Activated CD4-positive, alpha-beta T cell treated with anti-CD3 and anti-CD28 coated beads, Interleukin-2, amount 10 ng/mL, durations not matched to agents 7 days and 5 days (primary cell): ENCODE results near the gene CYP2A7. TPM values are rescaled to one million over a fixed set of nuclear protein-coding genes. Genes with fewer than 3 reads are reported as not detected.
"Not testable (repeated sequence)": the region's sequence is repeated elsewhere in the genome, so short reads cannot be mapped to it uniquely, and the experiment has no call there.

Experiments used
- CTCF ChIA-PET: fragments of 350-600 bp; sonication (Branson Sonifier 250); formaldehyde crosslinking; loops from one replicate; lab custom pipeline; 2021; ENCODE audit warnings: antibody characterized with exemption; lab: Charles Lee
- POLR2A ChIA-PET: fragments of 350-600 bp; sonication (Branson Sonifier 250); formaldehyde crosslinking; loops from one replicate; lab custom pipeline; 2021; ENCODE audit warnings: antibody characterized with exemption; lab: Charles Lee
- DNase-seq: peaks from one replicate; pipeline ENCODE4 v3.0.0-alpha.2; 2020
- H3K27ac Mint-ChIP-seq: one replicate; pipeline ENCODE4 v1.8.0; 2021; ENCODE audit warnings: mild to moderate bottlenecking, moderate library complexity, mixed read lengths
- H3K27me3 Mint-ChIP-seq: one replicate; pipeline ENCODE4 v1.8.0; 2021; ENCODE audit warnings: mixed read lengths
- H3K36me3 Mint-ChIP-seq: one replicate; pipeline ENCODE4 v1.8.0; 2021; ENCODE audit warnings: low read depth, mixed read lengths
- H3K4me1 Mint-ChIP-seq: one replicate; pipeline ENCODE4 v1.8.0; 2021; ENCODE audit warnings: mixed read lengths
- H3K4me3 Mint-ChIP-seq: one replicate; pipeline ENCODE4 v1.8.0; 2021; ENCODE audit warnings: mild to moderate bottlenecking, moderate library complexity, mixed read lengths
- H3K9me3 Mint-ChIP-seq: one replicate; pipeline ENCODE4 v1.8.0; 2021; ENCODE audit warnings: mixed read lengths
- total RNA-seq, 2 experiments: library from RNA; stranded (reverse); gene quantifications; one replicate each; pipeline ENCODE4 v1.2.3, GENCODE V29; 2021

Gene CYP2A7
- not detected for total RNA-seq

GRCh38 chr19:40882062-40882461 is at the start of gene CYP2A7:
TSS of gene CYP2A7 (minus strand) at chr19:40882231. CDS start at chr19:40882210, 21 bp downstream.
- CTCF ChIA-PET = interaction anchor here (0.6 kb wide), 1 partner anchor 17 kb away, joined by 3 read pairs; no protein-coding TSS in a partner anchor
- H3K9me3 Mint-ChIP-seq, H3K4me1 Mint-ChIP-seq, H3K4me3 Mint-ChIP-seq, H3K36me3 Mint-ChIP-seq, POLR2A ChIA-PET, DNase-seq, H3K27ac Mint-ChIP-seq: not testable (repeated sequence)
- H3K27me3 Mint-ChIP-seq = peaks cover 34% of the 10 kb centered on the region

DNA sequence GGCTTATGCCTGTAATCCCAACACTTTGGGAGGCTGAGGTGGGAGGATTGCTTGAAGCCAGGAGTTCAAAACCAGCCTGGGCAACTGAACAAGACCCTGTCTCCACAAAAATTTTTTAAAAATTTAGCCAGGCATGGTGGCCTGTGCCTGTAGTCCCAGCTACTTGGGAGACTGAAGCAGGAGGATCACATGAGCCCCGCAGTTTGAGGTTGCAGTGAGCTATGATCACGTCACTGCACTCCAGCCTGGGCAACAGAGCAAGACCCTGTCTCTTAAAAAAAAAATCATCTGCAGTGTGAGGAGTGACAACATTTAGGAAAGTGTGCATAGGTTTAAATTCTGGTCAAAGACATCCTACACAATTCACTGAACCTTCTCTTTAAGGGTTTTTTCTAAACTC is 48.8 kb upstream of the CYP2A7 start:
- CTCF ChIA-PET, H3K27ac Mint-ChIP-seq, H3K9me3 Mint-ChIP-seq, POLR2A ChIA-PET, H3K4me3 Mint-ChIP-seq, H3K4me1 Mint-ChIP-seq, H3K36me3 Mint-ChIP-seq, DNase-seq: not testable (repeated sequence)
- H3K27me3 Mint-ChIP-seq = peaks cover 12% of the 10 kb centered on the region

DNA sequence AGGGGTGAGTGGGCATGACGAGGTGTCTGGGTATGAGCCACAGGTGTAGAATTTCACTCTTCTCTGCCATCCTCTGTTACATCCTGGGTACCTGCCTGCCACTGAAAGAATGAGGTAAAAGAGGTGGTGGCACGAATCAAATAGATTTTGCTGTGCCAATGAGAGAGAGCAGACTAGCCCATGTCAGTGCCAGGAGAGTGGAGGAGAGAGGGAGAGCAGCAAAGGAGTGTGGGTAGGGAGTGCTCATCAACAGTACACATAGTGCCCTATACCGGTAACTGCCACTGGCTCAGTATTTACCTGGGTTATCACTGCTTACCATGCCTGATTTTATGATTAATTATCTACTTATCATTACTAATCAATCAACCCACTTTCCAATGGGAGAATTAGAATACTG is 47.9 kb upstream of the CYP2A7 start:
- H3K27me3 Mint-ChIP-seq = peaks cover 12% of the 10 kb centered on the region
- POLR2A ChIA-PET, H3K36me3 Mint-ChIP-seq, H3K4me3 Mint-ChIP-seq, CTCF ChIA-PET, H3K27ac Mint-ChIP-seq, H3K4me1 Mint-ChIP-seq, H3K9me3 Mint-ChIP-seq, DNase-seq: not testable (repeated sequence)

GRCh38 chr19:40928850-40929249 is 46.8 kb upstream of the CYP2A7 start:
- Mint-ChIP-seq H3K4me1 (no peaks in the 10 kb centered on the region), H3K27me3 (peaks cover 12% of the 10 kb centered on the region), H3K4me3 (no peak overlapping the region)

DNA sequence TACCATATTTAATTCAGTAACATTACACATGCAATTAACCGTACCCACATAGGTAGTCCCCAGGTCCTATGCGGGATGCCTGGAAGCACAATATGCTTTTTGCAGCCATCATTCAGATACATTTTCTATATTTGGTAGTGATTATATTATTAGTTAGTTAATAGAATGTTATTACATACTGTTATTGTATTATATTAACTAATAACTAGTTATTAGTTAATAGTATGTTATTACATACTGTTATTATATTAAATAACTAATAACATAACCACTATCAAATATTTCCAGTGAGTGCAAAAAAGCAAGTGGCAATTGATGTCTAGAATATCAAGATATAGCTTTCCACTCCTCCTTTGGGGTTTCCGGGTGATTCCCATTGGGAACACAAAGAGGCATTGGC is 45.5 kb upstream of the CYP2A7 start:
- peaks cover 11% of the 10 kb centered on the region for H3K27me3 Mint-ChIP-seq
- no peak overlapping the region for H3K4me3 Mint-ChIP-seq
- ChIA-PET POLR2A (no interaction called here), CTCF (no interaction called here)
- no peaks in the 10 kb centered on the region for H3K36me3 Mint-ChIP-seq
- no peak for DNase-seq
- no peaks in the 10 kb centered on the region for H3K9me3 Mint-ChIP-seq
- no peak overlapping the region for H3K27ac Mint-ChIP-seq
- no peaks in the 10 kb centered on the region for H3K4me1 Mint-ChIP-seq

More at GRCh38 chr19:40928850-40929249, 46.8 kb upstream of the CYP2A7 start:
- Mint-ChIP-seq H3K36me3 (no peaks in the 10 kb centered on the region), H3K27ac (no peak overlapping the region), H3K9me3 (no peaks in the 10 kb centered on the region)
- POLR2A ChIA-PET = no interaction called here
- DNase-seq = no peak
- CTCF ChIA-PET = no interaction called here

DNA sequence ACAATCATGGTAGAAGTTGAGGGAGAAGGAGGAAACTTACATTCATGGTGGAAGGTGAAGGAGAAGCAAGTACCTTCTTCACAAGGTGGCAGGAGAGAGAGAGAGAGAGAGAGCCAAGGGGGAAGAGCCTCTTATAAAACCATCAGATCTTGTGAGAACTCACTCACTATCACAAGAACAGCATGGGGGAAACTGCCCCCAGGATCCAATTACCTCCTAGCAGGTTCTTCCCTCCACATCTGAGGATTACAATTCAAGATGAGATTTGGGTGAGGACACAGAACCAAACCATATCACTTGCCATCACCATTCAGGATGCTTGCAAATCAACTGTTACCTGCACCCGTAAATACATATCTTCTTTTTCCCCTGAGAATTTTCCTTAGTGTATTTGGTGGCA is 44.2 kb upstream of the CYP2A7 start:
- H3K4me3 Mint-ChIP-seq, POLR2A ChIA-PET, H3K27ac Mint-ChIP-seq, CTCF ChIA-PET, H3K27me3 Mint-ChIP-seq, H3K9me3 Mint-ChIP-seq, DNase-seq, H3K4me1 Mint-ChIP-seq, H3K36me3 Mint-ChIP-seq: not testable (repeated sequence)

GRCh38 chr19:40923934-40924391 is 41.9 kb upstream of the CYP2A7 start:
- POLR2A ChIA-PET = no interaction called here
- Mint-ChIP-seq H3K4me1 (no peaks in the 10 kb centered on the region), H3K4me3 (no peak overlapping the region), H3K9me3 (peaks cover 14% of the 10 kb centered on the region), H3K27ac (no peak overlapping the region), H3K36me3 (no peaks in the 10 kb centered on the region), H3K27me3 (peaks cover 4% of the 10 kb centered on the region)
- DNase-seq = no peak
- CTCF ChIA-PET = no interaction called here

DNA sequence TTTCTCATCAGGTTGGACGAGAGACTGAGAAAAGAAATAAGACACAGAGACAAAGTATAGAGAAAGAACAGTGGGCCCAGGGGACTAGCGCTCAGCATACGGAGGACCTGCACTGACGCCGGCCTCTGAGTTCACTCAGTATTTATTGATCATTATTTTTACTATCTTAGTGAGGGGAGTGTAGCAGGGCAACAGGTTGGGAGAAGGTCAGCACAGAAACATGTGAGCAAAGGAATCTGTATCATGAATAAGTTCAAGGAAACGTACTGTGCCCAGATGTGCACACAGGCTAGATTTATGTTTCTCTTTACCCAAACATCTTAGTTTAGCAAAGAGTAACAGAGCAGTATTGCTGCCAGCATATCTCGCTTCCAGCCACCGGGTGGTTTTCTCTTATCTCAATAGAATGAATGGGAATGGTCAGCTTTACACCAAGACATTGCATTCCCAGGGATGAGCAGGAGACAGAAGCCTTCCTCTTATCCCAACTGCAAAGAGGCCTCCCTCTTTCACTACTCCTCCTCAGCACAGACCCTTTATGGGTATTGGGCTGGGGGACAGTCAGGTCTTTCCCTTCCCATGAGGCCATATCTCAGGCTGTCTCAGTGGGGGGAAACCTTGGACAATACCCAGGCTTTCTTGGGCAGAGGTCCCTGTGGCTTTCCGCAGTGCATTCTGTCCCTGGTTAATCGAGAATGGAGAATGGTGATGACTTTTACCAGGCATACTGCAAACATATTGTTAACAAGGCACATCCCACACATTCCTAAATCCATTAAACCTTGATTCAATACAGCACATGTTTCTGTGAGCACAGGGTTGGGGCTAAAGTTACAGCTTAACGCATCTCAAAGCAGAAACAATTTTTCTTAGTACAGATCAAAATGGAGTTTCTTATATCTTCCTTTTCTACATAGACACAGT is 40.5 kb upstream of the CYP2A7 start:
- H3K4me3 Mint-ChIP-seq, POLR2A ChIA-PET, CTCF ChIA-PET, H3K27ac Mint-ChIP-seq, H3K4me1 Mint-ChIP-seq, H3K27me3 Mint-ChIP-seq, DNase-seq, H3K36me3 Mint-ChIP-seq: not testable (repeated sequence)
- H3K9me3 Mint-ChIP-seq = peaks cover 16% of the 10 kb centered on the region

GRCh38 chr19:40921005-40921897 is 39.2 kb upstream of the CYP2A7 start:
- Mint-ChIP-seq H3K9me3 (peaks cover 16% of the 10 kb centered on the region), H3K36me3 (no peaks in the 10 kb centered on the region), H3K27ac (no peak overlapping the region), H3K27me3 (no peaks in the 10 kb centered on the region), H3K4me1 (no peaks in the 10 kb centered on the region), H3K4me3 (no peak overlapping the region)
- CTCF ChIA-PET = no interaction called here
- POLR2A ChIA-PET = no interaction called here
- no peak for DNase-seq

- no peak overlapping the region for H3K27ac Mint-ChIP-seq
- no peaks in the 10 kb centered on the region for H3K36me3 Mint-ChIP-seq
- H3K4me1 Mint-ChIP-seq = no peaks in the 10 kb centered on the region
- POLR2A ChIA-PET = no interaction called here
- H3K9me3 Mint-ChIP-seq = peaks cover 20% of the 10 kb centered on the region
- CTCF ChIA-PET = no interaction called here
- H3K27me3 Mint-ChIP-seq = peaks cover 6% of the 10 kb centered on the region
- H3K4me3 Mint-ChIP-seq = no peak overlapping the region
- no peak for DNase-seq
These were observed 38.4 kb upstream of the CYP2A7 start for GRCh38 chr19:40920300-40921004.

DNA sequence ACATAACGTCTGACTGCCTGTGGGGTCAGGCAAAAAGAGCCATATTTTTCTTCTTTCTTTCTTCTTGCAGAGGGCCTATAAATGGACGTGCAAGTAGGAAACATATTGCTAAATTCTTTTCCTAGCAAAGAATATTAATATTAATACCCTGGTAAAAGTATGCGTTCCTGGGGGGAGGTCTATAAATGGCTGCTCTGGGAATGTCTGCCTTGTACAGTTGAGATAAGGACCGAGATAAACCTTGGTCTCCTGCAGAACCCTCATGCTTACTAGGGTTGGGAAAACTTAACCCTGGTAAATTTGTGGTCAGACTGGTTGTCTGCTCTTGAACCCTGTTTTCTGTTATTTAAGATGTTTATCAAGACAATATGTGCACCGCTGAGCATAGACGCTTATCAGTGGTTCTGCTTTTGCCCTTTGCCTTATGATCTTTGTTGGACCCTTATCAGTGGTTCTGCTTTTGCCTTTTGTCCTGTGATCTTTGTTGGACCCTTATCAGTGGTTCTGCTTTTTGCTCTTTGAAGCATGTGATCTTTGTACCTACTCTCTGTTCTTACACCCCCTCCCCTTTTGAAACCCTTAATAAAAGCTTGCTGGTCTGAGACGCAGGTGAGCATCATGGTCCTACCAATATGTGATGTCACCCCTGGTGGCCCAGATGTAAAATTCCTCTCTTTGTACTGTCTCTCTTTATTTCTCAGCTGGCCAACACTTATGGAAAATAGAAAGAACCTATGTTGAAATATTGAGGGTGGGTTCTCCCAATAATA is 37.7 kb upstream of the CYP2A7 start:
- Mint-ChIP-seq H3K9me3 (peaks cover 20% of the 10 kb centered on the region), H3K27me3 (peaks cover 13% of the 10 kb centered on the region)
- H3K27ac Mint-ChIP-seq, POLR2A ChIA-PET, H3K4me3 Mint-ChIP-seq, CTCF ChIA-PET, H3K36me3 Mint-ChIP-seq, H3K4me1 Mint-ChIP-seq, DNase-seq: not testable (repeated sequence)

DNA sequence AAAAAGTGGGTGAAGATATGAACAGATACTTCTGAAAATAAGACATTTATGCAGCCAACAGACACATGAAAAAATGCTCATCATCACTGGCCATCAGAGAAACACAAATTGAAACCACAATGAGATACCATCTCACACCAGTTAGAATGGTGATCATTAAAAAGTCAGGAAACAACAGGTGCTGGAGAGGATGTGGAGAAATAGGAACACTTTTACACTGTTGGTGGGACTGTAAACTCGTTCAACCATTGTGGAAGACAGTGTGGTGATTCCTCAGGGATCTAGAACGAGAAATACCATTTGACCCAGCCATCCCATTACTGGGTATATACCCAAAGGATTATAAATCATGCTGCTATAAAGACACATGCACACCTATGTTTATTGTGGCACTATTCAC is 36.3 kb upstream of the CYP2A7 start:
- H3K4me1 Mint-ChIP-seq, CTCF ChIA-PET, H3K36me3 Mint-ChIP-seq, H3K27ac Mint-ChIP-seq, DNase-seq, H3K4me3 Mint-ChIP-seq, POLR2A ChIA-PET: not testable (repeated sequence)
- Mint-ChIP-seq H3K27me3 (peaks cover 27% of the 10 kb centered on the region), H3K9me3 (peaks cover 24% of the 10 kb centered on the region)
